Forelimb muscle (tissue), 1 donor: ENCODE results near the gene MSANTD2. TPM values are rescaled to one million over a fixed set of nuclear protein-coding genes. Genes with fewer than 3 reads are reported as not detected.

Experiments
- DNase-seq: peaks from one replicate; pipeline ENCODE4 v3.0.0-alpha.2; 2013; ENCODE audit warnings: low read depth
- polyA plus RNA-seq: library from polyadenylated mRNA; unstranded; fragments of 120-200 nt; gene quantifications from one replicate; pipeline ENCODE4 v1.2.1, GENCODE V29; 2013; ENCODE audit not compliant: insufficient read length

Gene MSANTD2
- polyA plus RNA-seq, 1 donor = 15.3 TPM

DNA sequence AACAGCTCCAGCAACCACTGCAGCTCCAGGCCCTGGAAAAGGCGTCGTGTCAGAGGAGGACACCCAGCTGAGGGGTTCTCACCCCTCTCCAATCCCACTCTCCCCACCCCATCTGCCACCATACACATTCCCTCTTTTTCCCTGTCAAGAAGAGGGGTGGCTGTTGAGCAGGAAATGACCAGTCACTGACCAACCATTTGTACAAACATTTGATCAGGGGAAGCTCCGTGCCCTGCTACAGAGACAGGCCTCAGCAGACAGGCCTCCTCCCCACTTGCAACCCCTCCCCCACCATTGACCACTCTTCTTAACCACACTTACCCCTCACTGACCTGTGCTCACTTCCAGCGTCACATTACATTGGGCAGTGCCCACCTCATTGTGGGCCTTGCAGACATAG is 45.9 kb downstream of the MSANTD2 start:
- no peak for DNase-seq

DNA sequence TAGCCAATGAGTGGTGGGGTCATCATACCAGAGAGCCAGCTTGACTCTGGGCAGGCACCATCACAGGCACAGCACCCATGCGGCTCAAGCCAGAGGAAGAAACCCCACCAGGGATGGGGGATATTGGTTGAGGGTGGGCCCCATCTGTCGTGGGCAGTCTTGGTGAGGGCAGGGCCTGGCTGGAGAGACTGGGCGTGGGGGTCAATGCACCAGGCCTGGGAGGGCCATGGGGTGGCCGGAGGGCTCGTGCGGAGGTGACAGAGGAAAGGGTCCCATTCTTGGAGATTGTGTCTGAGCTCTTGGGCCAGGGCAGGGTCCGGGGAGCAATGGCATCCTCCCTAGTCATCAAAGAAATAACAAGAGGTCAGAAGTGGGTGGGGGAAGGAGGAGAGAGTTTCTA is 46.6 kb downstream of the MSANTD2 start:
- DNase-seq = no peak

GRCh38 chr11:124753205-124753604 is 47.0 kb downstream of the MSANTD2 start:
- DNase-seq = no peak

- DNase-seq = no peak
These were observed 47.6 kb downstream of the MSANTD2 start for GRCh38 chr11:124752471-124753102.

GRCh38 chr11:124751741-124752470 is 48.3 kb downstream of the MSANTD2 start, which contains the start of gene VSIG2:
Gene VSIG2, minus strand, starts transcription at chr11:124752255. Its CDS starts 118 bp downstream, at chr11:124752137.
- no peak for DNase-seq

- DNase-seq = no peak
These were observed 48.8 kb downstream of the MSANTD2 start for GRCh38 chr11:124751391-124751740.

GRCh38 chr11:124749912-124750311 is 50.3 kb downstream of the MSANTD2 start:
- no peak for DNase-seq

DNA sequence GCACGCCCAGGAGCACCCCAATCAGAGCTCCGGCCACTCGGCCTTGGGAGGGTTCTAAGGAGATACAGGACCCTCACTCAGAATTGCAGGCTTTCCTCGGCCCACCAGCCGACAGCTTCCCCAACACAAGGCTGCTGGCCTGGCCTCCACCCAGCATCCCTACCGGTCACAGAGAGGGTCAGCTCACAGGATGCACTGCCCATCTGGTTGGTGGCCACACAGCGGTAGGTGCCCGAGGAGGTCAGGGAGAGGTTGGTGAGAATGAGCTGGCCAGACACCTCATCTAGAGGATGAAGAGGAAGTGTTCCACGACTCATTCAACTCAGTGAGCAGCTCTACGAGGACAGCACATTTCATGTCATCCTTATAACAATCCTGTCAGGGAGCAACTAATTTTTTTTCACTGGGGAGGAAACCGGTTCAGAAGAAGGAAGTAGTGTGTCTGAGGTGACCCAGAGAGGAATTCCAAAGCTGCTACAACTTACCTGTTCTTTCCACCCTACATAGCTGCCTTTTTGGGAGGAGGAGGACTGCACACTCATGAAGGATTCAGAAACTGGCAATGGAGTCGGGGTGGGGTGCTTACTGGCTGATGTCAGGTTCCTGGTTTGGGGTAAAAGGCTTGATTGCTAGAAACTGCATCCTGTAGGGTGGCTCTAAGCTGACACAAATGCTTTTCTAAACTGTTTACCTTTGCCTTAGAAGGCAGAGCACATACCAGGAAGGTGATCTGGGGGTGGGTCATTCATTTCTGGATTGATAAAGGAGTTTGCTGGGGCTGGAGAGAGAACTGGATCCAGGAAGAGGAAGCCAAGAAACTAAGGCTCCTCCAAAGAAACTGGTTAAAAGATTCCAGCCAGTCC is 51.5 kb downstream of the MSANTD2 start:
- DNase-seq = no peak

DNA sequence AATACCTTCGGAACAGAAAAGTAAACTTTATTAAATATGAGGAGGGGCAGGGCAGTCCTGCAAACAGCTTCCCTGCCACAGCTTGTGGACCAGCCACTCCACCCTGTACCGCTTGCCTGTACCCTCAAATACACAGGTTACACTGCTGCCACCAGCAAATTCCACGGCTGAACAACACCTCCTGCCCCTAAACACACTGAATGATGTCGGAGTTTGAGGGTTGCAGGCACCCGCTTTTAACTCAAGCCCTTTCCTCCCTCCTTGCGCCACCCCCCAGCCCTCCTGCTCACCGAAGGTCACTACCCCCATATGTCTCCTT is 52.1 kb downstream of the MSANTD2 start:
- no peak for DNase-seq

DNA sequence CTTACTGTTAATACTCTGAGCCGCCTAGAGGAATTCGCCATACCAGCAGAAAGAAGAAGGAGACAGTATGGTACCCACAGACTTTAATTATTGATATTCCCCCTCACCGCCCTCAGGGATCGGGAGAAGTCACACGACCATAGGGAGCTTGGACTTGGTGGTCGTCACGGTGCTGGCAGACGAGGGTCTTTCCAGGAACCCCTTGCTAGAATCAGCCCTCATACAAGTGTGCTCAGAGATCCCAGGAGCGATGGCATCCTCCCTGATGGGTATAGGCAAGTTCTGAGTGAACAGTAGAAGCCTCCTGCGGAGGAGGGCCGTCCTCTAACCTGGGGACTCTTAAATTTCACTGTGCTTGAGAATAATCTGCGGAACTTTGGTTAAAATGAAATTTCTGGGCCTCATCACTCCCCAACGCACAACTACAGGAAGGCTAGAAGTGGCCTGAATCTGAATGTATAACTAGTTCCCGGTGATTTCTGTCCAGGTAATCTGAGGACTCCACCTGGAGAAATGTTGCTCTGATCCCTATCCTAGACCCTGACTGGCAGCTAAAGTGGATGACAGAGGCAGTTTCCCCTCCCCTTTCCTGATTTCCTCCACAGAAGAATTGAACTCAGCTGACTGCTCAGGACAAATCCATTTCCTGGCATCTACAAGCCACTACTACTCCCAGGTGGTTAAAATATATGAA is 52.7 kb downstream of the MSANTD2 start:
- DNase-seq = no peak

DNA sequence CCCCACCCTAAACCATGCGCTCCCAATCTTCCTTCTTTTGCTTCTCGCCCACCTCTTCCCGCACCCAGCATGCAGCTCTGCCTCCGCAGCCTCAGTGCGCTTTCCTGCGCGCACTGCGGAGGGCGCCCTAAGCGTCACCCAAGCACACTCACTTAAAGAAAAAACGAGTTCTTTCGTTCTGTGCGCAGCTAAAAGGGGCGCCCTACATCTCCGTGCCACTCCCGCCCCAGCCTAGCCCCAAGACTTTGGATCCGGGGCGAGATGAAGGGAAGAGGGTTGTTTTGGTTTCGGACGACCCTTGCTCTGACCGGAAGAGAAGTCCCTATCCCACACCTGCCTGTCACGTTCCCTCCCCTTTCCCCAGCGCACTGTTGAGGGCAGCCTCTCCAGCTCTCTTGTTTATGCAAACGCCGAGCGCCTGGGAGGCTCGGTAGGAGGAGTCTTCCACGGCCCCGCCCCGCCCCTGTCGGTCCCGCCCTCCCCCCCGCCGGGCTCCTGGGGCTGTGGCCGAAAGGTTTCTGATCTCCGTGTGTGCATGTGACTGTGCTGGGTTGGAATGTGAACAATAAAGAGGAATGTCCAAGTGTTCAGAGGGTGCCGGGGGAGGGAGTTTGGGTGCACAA is 53.5 kb downstream of the MSANTD2 start:
- no peak for DNase-seq

- DNase-seq = no peak
These were observed 54.2 kb downstream of the MSANTD2 start for GRCh38 chr11:124745835-124746620.

GRCh38 chr11:124745270-124745834 is 54.9 kb downstream of the MSANTD2 start:
- DNase-seq = no peak

DNA sequence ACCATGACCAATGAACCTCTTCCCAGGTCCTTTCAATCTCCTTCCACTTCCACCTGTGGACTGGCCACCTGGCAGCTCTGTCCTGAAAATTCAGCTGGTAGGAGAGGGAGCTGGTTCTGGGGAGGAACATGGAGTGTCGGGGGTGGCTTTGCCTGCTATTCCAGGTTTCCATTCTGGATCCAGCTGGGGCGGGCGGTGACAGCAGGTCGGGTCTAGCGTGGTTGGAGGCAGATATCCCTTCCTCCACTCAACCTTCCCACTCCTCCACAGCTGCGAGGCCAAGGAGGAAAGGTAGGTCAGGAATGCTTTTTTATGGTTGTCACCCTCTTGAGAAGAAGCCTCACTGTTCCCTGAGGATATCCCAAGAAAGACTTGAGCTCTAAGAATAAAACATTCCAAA is 57.2 kb downstream of the MSANTD2 start:
- DNase-seq = no peak

DNA sequence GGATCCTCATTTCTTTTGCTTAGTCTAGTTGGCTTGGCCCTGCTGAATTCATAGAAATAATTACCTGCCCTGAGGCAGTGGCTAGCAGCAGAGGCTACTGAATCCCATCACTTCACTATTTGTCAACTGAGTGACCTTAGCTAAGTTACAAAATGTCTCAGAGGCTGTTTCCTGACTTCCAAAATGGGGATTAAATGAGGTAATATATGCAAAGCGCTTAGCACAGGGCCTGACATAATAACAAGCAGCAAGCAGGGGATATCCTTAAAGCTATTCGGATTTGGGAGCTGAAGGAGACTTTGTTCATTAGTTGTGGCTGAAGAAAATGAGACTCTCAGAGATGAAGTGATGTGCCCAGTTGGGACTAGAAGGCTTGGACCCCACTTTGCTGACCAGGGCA is 57.7 kb downstream of the MSANTD2 start:
- DNase-seq = no peak

- DNase-seq = no peak
These were observed 59.8 kb downstream of the MSANTD2 start for GRCh38 chr11:124740277-124740882.

- DNase-seq = peak; percentile 78
These were observed 60.5 kb downstream of the MSANTD2 start, which contains the start of gene NRGN for GRCh38 chr11:124739479-124740276. Gene NRGN, plus strand, starts transcription at chr11:124739942. Its CDS starts 143 bp downstream, at chr11:124740085.

DNA sequence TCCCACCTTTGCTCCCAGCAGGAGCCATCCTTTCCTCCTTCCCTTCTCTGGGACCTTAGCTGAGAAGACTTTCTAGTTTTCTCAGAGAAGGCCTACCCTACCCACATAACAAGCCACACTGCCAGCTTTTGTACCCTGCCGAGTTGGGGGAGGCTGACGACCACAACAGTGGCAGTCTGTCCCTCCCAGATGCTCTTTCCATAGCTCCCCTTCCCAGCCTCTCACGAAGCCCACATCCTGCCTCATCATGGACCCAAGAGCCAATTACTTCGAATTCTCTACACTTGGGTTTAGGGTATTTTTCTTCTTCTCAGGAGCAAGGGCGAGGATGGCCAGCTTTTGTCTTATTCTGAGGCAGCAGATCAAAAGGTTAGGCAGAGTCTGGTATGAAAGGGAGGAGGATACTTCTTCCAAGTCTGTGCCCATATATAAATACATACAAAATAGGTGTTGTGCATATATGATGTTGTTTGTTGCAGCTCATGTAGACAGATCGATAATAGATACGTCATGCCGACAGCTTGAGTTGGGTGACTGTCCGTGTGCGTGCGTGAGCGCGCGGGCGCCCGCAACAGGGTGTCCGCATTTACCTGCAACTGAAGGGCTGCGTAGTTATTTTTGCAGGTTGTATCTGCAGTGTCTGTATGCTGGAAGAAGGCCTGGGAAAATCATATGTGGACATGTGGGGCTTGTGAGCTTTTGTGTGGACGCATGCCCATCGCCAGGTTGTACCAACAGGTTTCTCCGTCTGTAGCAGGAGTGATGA is 61.3 kb downstream of the MSANTD2 start:
- no peak for DNase-seq
